HUDEP-2 (cell line): ENCODE measurements around the gene GPR12.

ENCODE experiments used
- DNase-seq, 76 experiments: peaks; one replicate each; lab custom pipeline; 2025; ENCODE audit not compliant: unreplicated experiment in 76 of 76; lab: John Stamatoyannopoulos, UW

Gene GPR12, protein sequence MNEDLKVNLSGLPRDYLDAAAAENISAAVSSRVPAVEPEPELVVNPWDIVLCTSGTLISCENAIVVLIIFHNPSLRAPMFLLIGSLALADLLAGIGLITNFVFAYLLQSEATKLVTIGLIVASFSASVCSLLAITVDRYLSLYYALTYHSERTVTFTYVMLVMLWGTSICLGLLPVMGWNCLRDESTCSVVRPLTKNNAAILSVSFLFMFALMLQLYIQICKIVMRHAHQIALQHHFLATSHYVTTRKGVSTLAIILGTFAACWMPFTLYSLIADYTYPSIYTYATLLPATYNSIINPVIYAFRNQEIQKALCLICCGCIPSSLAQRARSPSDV

DNA sequence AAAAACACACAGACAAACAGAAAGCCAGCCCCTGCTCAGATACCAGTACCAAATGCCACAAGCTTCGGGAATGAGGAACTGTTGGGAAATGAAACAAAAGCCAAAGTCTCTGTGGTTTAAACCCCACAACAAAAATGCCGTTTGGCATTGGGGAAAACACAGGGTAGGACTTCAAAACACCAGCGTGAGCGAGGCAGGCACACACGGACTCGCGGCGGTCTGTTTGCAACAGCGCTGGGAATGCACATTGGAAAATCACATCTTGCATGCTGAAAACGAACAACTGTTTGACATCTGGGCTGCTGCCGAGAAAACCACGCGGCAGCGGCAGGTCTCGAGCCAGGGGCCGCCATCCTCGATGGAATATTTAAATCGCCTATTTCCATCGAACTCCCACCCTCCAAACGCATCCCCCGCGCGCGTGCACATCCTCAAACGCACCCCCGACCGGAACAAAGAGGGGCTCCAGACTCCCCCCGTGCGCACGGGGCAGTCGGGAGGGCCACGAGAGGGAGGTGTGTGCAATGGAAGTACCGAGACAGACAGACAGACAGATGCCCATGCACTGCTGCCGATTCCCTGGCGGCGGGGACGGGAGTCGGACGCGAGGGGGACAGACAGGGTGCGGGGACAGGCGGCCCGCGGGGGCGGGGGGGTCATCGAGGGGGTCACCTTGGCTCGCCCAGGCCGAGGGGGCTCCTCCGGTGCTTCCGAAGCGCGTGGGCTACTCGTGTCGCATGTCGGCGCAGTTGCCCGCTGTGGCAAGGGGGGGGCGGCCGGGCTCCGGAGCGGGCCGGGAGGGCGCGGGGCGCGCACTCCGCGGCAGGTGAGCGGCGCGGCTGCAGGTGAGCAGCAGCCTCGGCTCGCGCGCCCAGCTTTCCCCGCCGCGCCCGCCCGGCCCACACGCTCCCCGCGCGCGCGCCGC lies at the start of gene GPR12:
Gene GPR12, minus strand, starts transcription at position 880 of the 925 bp plus-strand sequence. CDS start 959 bp downstream, outside the sequence.
- no peak for DNase-seq

- no peak for DNase-seq
Observed at GRCh38 chr13:26810095-26810494, 49.5 kb upstream of the GPR12 start.

GRCh38 chr13:26806891-26807290 lies 46.3 kb upstream of the GPR12 start:
- no peak for DNase-seq

DNA sequence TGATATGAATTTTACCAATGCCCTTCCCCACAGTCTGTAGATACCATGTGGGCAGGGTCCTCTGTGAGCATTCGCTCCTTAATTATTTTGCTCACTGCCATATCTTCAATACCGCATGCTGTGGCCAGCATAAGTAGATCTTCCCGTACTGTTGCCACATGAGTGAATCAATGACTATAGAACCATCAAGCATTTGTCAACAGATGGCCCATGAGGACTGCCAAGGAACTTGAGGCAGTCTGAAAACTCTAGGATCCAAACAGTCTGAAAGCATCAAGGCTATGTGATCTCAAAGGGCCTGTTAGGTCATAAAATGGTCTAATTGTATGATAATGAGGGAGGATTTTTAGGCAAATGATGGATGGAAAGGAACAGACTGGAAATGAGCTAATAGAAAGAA lies 27.4 kb upstream of the GPR12 start:
- DNase-seq: no peak

DNA sequence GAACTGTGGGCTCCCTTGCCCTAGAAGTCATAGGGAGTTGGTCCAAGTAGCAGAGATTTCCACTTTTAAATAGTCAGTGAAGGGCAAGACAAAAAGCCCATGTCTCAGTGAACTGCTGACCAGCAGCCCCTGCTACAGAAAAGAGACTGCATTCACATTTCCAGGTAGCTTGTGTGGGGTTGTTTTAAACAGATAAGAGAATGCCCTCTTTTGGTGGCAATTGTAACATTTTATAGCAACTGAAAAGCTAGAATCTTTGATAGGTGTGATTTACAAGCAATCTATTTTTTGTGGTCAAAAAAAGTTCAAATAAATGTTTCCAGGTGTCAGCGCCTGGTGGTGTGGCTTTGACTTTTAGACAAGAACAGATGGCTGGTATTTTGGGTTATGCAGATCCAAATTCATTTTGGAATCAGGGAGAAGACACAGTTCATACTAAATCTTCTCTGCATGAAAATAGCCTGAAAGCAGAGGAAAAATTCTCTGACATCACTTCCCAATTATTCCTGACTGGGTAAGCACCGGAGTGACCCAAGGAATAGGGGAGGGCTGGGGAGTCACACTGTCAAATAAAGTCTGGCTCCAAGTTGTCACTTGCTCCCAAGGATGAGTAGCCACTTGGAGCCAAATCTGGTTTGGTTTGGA lies 26.2 kb upstream of the GPR12 start:
- no peak for DNase-seq

DNA sequence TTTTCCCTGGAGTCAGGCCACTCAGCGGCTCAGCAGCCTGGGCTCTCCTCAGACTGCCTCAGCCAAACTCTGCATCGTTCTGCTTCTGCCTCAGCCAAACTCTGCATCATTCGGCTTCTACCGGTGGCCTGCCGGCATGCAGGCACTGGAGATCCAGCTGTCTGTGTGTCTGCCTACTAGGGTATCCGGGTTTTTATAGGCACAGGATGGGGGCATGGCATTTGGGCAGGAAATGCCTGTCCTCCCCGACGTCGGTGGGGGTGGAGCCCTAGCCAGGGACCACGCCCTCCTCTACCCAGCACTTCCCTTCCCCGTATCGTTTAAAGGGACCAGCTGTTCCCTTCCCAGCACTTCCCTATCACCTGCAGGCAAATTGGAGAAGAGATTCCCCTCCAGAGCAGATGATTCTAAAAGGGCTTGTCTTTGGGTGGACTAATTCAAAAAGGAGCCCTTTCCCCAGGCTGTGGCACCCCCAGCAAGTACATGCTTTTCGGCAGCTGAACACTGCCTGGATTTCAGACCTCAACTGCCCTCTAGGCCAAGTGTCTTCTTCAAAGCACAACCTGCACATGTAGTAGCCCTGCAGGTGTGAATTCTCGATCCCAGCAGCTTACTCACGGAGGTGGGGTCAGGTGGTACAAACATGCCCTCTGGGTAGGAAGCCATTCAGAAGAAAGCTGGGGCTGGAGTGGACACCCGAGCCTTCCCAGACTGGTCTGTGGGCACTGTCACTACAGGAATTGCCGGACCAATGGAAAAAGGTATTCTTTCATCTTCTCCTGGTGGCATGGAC lies 25.4 kb upstream of the GPR12 start:
- DNase-seq: peak in 18 of 76 experiments; percentile 2 to 21 (median 10)

- DNase-seq: no peak
Observed at GRCh38 chr13:26784704-26785639, 24.4 kb upstream of the GPR12 start.

DNA sequence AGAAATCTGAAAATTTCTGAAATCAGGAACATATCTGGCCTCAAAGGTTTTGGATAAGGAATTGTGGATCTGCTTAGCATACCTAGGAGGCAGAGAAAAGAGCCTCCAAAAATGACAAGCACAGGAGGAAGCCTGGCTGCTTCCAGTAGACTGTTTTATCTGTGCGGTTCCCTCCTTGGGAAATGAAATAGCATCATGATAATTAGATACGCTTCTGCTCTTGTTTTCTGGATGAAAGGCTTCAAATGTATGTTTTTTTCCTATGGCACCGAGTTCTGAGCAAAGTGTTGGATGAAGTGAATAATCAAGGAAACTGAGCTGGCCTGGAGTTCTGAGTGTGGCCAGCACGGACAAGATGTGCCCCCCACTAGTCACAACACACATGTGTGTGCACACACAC lies 19.8 kb upstream of the GPR12 start:
- DNase-seq: no peak

GRCh38 chr13:26779321-26779720 lies 18.7 kb upstream of the GPR12 start:
- no peak for DNase-seq

- DNase-seq: no peak
Observed at GRCh38 chr13:26772531-26772930, 11.9 kb upstream of the GPR12 start.

DNA sequence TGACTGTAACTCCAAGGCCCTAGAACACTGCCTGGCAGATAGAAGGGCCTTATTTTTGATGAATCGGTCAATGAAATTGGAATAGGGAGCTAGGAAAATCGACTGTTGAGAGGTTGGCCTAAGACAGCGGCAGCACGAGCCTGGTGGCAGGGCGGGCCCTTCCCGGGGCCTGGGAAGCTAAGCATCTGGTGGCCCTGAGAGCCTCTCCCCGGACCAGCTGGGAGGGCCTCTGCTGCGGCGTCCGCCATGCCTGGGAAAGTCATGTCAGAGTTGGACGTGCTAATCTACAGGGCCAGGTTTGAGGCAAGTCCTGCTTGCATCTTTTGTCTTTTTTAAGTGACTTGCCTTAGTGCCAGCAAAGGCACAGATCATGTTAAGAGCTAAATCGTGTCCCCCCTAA lies 11.2 kb upstream of the GPR12 start:
- no peak for DNase-seq

DNA sequence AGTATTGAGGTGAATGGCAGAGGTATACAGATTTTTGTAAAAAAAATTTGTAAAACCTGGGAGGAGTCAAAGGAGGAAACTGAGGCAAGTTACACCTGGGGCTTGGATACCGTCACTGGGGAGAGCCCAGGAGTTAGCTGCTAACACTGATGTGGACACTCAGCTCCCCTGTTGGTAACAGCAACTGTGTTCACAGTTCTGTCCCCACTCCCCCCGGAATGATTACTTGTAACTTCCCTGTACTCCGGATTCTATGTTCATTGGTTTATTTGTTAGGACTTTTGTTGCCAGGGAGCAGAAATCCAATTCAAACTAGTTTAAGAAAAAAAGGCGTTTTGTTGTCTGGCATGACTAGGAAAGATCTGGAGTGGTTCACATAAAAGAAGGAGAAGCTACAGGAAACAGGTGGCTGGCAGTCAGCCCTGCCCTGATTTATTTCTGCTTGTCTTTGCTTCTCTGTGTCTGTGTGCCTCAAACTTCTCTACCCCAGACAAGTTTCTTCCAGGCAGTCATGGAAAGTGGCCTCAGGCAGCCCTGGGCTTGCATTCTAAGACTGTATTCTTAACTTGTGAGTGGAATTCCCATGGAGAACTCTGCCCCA lies 2.3 kb upstream of the GPR12 start:
- DNase-seq: no peak

GRCh38 chr13:26760832-26761582 lies 421 bp upstream of the GPR12 start:
- no peak for DNase-seq

DNA sequence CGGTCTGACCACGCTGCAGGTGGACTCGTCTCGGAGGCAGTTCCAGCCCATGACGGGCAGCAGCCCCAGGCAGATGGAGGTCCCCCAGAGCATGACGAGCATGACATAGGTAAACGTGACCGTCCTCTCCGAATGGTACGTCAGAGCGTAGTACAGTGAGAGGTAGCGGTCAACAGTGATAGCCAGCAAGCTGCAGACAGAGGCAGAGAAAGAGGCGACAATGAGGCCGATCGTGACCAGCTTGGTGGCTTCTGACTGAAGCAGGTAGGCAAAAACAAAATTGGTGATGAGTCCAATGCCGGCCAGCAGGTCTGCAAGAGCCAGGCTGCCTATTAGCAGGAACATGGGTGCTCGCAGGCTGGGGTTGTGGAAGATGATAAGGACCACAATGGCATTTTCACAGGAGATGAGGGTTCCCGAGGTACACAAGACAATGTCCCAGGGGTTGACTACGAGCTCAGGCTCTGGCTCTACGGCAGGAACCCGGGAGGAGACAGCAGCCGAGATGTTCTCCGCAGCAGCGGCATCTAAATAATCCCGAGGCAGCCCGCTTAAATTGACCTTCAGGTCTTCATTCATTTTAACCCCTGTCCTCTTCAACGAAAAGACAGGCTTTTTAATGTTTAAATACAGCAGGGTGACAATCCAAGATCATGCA lies 1.2 kb downstream of the GPR12 start:
- DNase-seq: no peak

DNA sequence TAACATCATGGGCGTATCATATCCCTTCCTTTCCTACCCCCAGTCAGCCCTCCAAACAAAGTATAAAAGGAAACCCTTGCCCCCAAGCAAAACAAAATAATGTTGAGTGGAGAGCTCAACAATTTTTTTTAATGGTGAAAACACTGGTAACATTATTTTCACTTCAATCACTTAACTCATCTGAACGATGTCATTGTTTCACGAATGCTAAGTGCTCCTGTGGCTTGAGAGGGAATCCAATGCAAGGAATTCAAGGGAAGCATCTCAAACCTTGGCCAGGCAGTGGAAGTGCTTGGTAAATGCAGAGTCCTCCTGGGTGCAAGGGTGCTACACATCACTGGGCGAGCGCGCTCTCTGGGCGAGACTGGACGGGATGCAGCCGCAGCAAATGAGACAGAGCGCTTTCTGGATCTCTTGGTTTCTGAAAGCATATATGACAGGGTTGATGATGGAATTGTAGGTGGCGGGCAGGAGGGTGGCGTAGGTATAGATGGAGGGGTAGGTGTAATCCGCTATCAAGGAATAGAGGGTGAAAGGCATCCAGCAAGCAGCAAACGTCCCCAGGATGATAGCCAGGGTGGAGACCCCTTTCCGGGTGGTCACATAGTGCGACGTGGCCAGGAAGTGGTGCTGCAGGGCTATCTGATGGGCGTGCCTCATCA lies 2.0 kb downstream of the GPR12 start:
- no peak for DNase-seq

DNA sequence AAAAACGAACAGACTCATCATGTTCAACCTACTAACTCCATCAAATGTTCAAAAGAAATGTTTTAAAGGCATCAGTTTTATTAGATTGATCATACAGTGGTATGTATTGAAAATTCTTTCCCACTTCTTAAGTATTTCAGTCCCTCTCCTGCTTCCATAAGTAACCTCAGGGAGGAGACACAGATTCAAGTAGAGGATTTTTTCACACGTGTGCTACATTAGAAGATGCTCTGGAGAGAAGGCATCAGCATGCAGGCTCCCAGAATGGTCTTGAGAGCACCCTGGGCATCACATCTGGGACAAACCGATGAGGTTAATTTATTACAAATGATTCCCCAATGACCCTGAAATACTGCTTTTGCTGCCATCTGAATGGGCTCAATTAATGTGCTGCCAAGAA lies 3.6 kb downstream of the GPR12 start:
- no peak for DNase-seq

- no peak for DNase-seq
Observed at GRCh38 chr13:26752671-26753070, 7.9 kb downstream of the GPR12 start.
